ENCODE results near the gene MAPK8IP2.

The MAPK8IP2 gene

GRCh38 chr22:50600967-50601668 lies 525 bp downstream of the MAPK8IP2 start:
- no peak for DNase-seq (ENCODE audit: low read depth)
- H3K4me3 ChIP-seq (ENCODE audit: low read length), result no peak overlapping the region
- no peak for TF ChIP-seq CTCF (conservative IDR thresholded peaks at IDR 0.05; ENCODE audit: low read length)

GRCh38 chr22:50601669-50602337 lies 1.2 kb downstream of the MAPK8IP2 start:
- no peak overlapping the region for H3K4me3 ChIP-seq (ENCODE audit: low read length)
- no peak for TF ChIP-seq CTCF (conservative IDR thresholded peaks at IDR 0.05; ENCODE audit: low read length)
- DNase-seq (ENCODE audit: low read depth), result no peak

GRCh38 chr22:50602338-50602700 lies 1.7 kb downstream of the MAPK8IP2 start:
- DNase-seq (ENCODE audit: low read depth), result no peak
- TF ChIP-seq CTCF (conservative IDR thresholded peaks at IDR 0.05; ENCODE audit: low read length), result no peak

GRCh38 chr22:50603511-50604255 lies 3.1 kb downstream of the MAPK8IP2 start:
- H3K4me3 ChIP-seq (ENCODE audit: low read length), result no peak overlapping the region
- no peak for TF ChIP-seq CTCF (conservative IDR thresholded peaks at IDR 0.05; ENCODE audit: low read length)
- DNase-seq (ENCODE audit: low read depth), result no peak

More at GRCh38 chr22:50602338-50602700, 1.7 kb downstream of the MAPK8IP2 start:
- no peak overlapping the region for H3K4me3 ChIP-seq (ENCODE audit: low read length)

- DNase-seq (ENCODE audit: low read depth), result no peak
- TF ChIP-seq CTCF (conservative IDR thresholded peaks at IDR 0.05; ENCODE audit: low read length), result no peak
- H3K4me3 ChIP-seq (ENCODE audit: low read length), result no peak overlapping the region
Observed at GRCh38 chr22:50604256-50605001, 3.8 kb downstream of the MAPK8IP2 start.

- DNase-seq (ENCODE audit: low read depth), result no peak
- no peak overlapping the region for H3K4me3 ChIP-seq (ENCODE audit: low read length)
- no peak for TF ChIP-seq CTCF (conservative IDR thresholded peaks at IDR 0.05; ENCODE audit: low read length)
Observed at GRCh38 chr22:50605002-50605612, 4.5 kb downstream of the MAPK8IP2 start.
